Activated CD8-positive, alpha-beta memory T cell treated with anti-CD3 and anti-CD28 coated beads, Interleukin-2, amount 10 ng/mL, durations not matched to agents 7 days and 5 days (primary cell): ENCODE data around the gene FUZ. TPM values are rescaled to one million over a fixed set of nuclear protein-coding genes. Genes with fewer than 3 reads are reported as not detected.
"Not testable (repeated sequence)": the region's sequence is repeated elsewhere in the genome, so short reads cannot be mapped to it uniquely, and the experiment has no call there.

Experiments used
- ATAC-seq: fragments of 150-1000 bp; cut with Tn5 transposase; one replicate; pipeline ENCODE4 v1.10.0; 2021; ENCODE audit warnings: moderate library complexity
- CTCF ChIA-PET: fragments of 350-600 bp; sonication (Branson Sonifier 250); formaldehyde crosslinking; loops from one replicate; lab custom pipeline; 2021; ENCODE audit warnings: antibody characterized with exemption; lab: Charles Lee
- DNase-seq: peaks from one replicate; pipeline ENCODE4 v3.0.0-alpha.2; 2020
- H3K27ac Mint-ChIP-seq: one replicate; pipeline ENCODE4 v1.8.0; 2021; ENCODE audit warnings: mild to moderate bottlenecking, mixed read lengths
- H3K27me3 Mint-ChIP-seq: one replicate; pipeline ENCODE4 v1.8.0; 2021; ENCODE audit warnings: mixed read lengths
- H3K36me3 Mint-ChIP-seq: one replicate; pipeline ENCODE4 v1.8.0; 2021; ENCODE audit warnings: mild to moderate bottlenecking, mixed read lengths
- H3K4me1 Mint-ChIP-seq: one replicate; pipeline ENCODE4 v1.8.0; 2021; ENCODE audit warnings: mixed read lengths
- H3K4me3 Mint-ChIP-seq: one replicate; pipeline ENCODE4 v1.8.0; 2021; ENCODE audit warnings: mild to moderate bottlenecking, moderate library complexity, mixed read lengths
- H3K9me3 Mint-ChIP-seq: one replicate; pipeline ENCODE4 v1.8.0; 2022; ENCODE audit warnings: low read depth, mixed read lengths
- total RNA-seq, 2 experiments: library from RNA; stranded (reverse); gene quantifications; one replicate each; pipeline ENCODE4 v1.2.3, GENCODE V29; 2021

FUZ gene
- total RNA-seq, 2 experiments from 2014 or later, result 20.1 to 23.0 TPM

DNA sequence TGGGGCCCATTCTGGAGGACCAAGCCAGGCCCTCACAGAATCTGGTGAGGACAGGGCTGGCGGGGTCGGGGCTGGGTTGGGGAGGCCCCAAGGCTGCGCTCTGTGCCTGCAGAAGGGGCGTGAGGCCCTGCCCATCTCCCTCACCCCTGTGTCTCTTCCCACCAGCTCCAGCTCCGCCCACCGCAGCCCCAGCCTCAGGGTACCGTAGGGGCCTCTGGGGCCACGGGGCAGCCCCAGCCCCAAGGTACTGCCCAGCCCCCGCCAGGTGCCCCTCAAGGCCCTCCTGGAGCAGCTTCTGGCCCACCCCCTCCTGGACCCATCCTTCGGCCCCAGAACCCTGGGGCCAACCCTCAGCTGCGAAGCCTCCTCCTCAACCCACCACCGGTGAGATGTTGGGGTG lies 22.5 kb upstream of the FUZ start:
- CTCF ChIA-PET, result no interaction called here
- no peaks in the 10 kb centered on the region for H3K27me3 Mint-ChIP-seq
- DNase-seq (no peak), ATAC-seq (peak; percentile 9)
- H3K4me3 Mint-ChIP-seq, result no peak overlapping the region
- H3K4me1 Mint-ChIP-seq, result peaks cover 20% of the 10 kb centered on the region
- no peaks in the 10 kb centered on the region for H3K9me3 Mint-ChIP-seq
- peaks cover 42% of the 10 kb centered on the region for H3K36me3 Mint-ChIP-seq
- H3K27ac Mint-ChIP-seq, result no peak overlapping the region

DNA sequence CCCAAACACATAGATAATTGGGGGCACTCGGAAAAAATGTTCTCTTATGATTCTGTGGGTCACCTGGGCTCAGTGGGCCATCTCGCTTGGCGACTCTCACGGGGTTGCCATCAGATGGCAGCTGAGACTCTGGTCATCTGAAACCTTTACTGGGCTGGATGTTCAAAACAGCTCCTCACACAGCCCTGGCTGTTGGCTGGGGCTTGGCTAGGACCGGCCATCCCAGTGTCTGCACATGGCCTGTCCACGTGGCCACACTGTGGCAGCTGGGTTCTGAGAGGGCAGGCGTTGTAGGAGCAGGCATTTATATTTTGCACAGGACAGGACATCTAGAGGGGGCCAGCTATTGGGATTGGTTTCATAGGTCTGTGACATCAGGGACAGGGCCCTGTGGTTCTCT lies 20.5 kb upstream of the FUZ start:
- Mint-ChIP-seq H3K4me3 (no peak overlapping the region), H3K9me3 (no peaks in the 10 kb centered on the region), H3K36me3 (peaks cover 32% of the 10 kb centered on the region), H3K27ac (no peak overlapping the region), H3K27me3 (no peaks in the 10 kb centered on the region), H3K4me1 (peaks cover 24% of the 10 kb centered on the region)
- ATAC-seq, result no peak
- CTCF ChIA-PET, result interaction anchor here (0.9 kb wide), 1 partner anchor 28 kb away, joined by 3 read pairs; no protein-coding TSS in a partner anchor
- no peak for DNase-seq

DNA sequence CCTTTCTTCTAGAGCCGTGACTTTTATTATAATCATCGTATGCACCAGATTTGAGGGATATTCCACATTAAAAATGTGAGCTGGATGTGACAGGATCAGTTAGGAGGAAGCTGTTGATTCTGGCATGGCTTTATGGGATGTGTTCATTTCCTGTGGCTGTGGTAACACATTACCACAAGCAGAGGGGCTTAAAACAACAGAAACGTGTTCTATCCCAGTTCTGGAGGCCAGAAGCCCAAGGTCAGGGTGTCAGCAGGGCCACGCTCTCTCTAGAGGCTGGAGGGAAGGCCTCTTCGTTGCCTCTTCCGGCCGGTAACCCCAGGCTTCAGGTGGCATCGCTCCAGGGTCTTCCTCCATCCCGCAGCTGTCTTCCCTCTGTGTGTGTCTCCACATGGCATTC lies 19.5 kb upstream of the FUZ start:
- H3K27ac Mint-ChIP-seq, result peak overlapping the region; percentile 9
- no peaks in the 10 kb centered on the region for H3K27me3 Mint-ChIP-seq
- no peaks in the 10 kb centered on the region for H3K9me3 Mint-ChIP-seq
- H3K4me3 Mint-ChIP-seq, result no peak overlapping the region
- ATAC-seq, result no peak
- peaks cover 24% of the 10 kb centered on the region for H3K4me1 Mint-ChIP-seq
- CTCF ChIA-PET, result interaction anchor here (0.8 to 0.9 kb wide), 2 partner anchors 27 to 114 kb away, joined by 3 read pairs; no protein-coding TSS in a partner anchor
- DNase-seq, result no peak
- peaks cover 27% of the 10 kb centered on the region for H3K36me3 Mint-ChIP-seq

DNA sequence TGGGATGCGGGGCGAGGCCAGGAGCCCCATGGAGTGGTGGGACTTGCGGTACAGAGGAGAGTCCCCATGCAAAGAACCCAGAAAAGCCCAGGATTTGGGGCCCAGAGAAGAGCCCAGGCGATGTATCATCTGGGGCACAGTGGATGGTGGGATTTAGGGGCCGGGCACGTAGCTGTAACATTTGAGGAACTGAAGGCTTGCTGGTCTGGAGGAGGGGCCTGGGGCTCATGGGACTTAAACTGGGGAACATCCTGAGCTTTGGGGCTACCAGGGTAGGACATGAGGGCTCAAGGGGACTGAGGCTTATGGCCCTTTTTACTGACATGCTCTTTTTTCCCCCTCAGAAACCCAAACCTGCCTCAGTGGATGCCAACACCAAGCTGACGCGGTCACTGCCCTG lies 18.5 kb upstream of the FUZ start:
- CTCF ChIA-PET, result no interaction called here
- ATAC-seq (no peak), DNase-seq (no peak)
- H3K36me3 Mint-ChIP-seq, result peaks cover 21% of the 10 kb centered on the region
- no peak overlapping the region for H3K4me3 Mint-ChIP-seq
- no peak overlapping the region for H3K27ac Mint-ChIP-seq
- H3K9me3 Mint-ChIP-seq, result no peaks in the 10 kb centered on the region
- H3K4me1 Mint-ChIP-seq, result peaks cover 24% of the 10 kb centered on the region
- no peaks in the 10 kb centered on the region for H3K27me3 Mint-ChIP-seq

DNA sequence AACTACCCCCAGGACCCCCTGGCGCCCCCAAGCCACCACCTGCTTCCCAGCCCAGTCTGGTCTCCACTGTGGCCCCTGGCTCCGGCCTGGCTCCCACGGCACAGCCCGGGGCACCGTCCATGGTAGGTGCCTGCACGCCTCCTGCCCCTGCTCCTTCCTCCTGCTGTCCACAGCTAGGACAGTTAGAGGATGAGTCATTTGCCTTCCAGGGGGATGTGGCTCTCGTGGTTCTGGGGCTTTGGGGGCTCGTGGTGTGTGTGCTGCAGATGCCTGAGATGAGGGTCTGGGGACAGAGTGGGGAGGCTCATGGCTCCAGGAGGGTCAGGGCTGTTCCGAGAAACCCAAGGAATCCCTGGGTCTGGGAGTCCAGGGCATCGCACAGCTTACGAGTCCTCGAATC lies 17.7 kb upstream of the FUZ start:
- H3K4me3 Mint-ChIP-seq, result no peak overlapping the region

DNA sequence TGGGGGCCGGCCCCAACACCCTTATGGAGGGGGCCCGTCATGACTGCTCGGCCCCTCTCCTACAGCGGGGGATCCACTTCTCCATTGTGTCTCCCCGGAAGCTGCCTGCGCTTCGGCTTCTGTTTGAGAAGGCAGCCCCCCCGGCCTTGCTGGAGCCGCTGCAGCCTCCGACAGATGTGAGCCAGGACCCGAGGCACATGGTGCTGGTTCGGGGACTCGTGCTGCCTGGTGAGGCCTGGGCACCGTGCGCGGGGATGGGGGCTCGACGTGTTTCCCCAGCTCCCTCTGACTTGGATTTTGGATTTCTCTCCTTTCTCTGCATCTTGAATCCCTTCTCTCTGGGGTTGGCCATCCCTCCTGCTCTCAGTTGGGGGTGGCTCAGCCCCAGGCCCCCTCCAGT lies 16.6 kb upstream of the FUZ start:
- Mint-ChIP-seq H3K27me3 (no peaks in the 10 kb centered on the region), H3K4me3 (no peak overlapping the region), H3K36me3 (peaks cover 16% of the 10 kb centered on the region), H3K4me1 (peaks cover 24% of the 10 kb centered on the region), H3K27ac (no peak overlapping the region), H3K9me3 (no peaks in the 10 kb centered on the region)
- CTCF ChIA-PET, result no interaction called here
- ATAC-seq, result no peak
- DNase-seq, result no peak

More for the DNA sequence above, 17.7 kb upstream of the FUZ start:
- Mint-ChIP-seq H3K9me3 (no peaks in the 10 kb centered on the region), H3K27me3 (no peaks in the 10 kb centered on the region), H3K27ac (no peak overlapping the region), H3K4me1 (peaks cover 24% of the 10 kb centered on the region), H3K36me3 (peaks cover 21% of the 10 kb centered on the region)
- DNase-seq, result no peak
- CTCF ChIA-PET, result no interaction called here
- ATAC-seq, result no peak

DNA sequence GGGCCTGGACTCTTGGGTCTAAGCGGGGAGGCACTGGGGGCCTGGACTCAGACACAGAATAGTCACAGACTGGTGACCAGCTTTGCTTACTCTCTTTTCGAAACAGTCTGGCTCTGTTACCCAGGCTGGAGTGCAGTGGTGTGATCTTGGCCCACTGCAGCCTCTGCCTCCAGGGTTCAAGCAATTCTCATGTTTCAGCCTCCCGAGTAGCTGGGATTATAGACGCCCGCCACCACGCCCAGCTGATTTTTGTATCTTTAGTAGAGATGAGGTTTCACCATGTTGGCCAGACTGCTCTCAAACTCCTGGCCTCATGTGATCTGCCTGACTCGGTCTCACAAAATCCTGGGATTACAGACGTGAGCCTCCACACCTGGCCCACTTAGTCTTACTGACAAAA lies 16.1 kb upstream of the FUZ start:
- Mint-ChIP-seq H3K4me3 (no peak overlapping the region), H3K27ac (no peak overlapping the region), H3K9me3 (no peaks in the 10 kb centered on the region), H3K36me3 (peaks cover 15% of the 10 kb centered on the region), H3K4me1 (peaks cover 24% of the 10 kb centered on the region), H3K27me3 (no peaks in the 10 kb centered on the region)
- DNase-seq, result no peak
- CTCF ChIA-PET, result no interaction called here
- ATAC-seq, result no peak

DNA sequence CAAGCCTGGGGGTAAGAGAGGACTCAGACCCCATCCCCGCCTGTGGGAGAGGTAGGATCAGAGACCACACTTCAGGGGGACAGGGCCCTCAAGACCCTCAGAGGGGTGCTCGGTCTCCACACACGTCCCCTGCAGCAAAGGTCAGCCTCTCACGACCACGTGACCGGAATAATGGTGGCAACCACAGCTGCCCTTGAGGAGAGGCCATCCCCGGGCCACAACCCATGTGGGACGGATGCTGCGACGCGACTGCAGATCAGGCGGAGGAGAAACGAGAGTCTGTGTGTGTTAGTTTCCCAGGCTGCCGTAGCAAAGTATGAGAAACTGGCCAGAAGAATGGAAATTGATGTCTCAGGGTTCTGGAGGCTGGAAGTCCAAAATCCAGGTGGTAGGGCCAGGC lies 13.9 kb upstream of the FUZ start:
- DNase-seq, result no peak
- H3K4me1 Mint-ChIP-seq, result peaks cover 14% of the 10 kb centered on the region
- no peak overlapping the region for H3K4me3 Mint-ChIP-seq
- no peak for ATAC-seq
- H3K27ac Mint-ChIP-seq, result no peak overlapping the region
- H3K27me3 Mint-ChIP-seq, result no peaks in the 10 kb centered on the region
- H3K9me3 Mint-ChIP-seq, result no peaks in the 10 kb centered on the region
- CTCF ChIA-PET, result no interaction called here
- H3K36me3 Mint-ChIP-seq, result peaks cover 12% of the 10 kb centered on the region

DNA sequence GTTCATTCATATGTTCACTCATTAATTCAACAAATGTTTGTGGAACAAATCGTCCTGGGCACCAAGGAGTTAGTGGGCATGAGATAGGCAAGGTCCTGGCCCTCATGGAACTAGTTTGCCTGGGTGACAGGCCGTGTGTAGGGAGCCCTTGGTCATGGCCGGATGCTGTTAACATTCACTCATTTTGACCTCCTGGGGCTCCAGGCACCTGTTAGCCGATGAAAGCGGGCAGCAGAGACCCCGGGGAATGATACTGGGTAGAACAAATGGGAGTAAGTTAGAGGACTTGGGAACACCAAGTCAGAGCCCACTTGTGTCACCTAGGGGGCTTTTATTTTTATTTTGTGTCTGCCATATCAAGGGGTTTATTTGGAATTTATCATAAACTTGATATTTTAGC lies 11.6 kb upstream of the FUZ start:
- Mint-ChIP-seq H3K27me3 (no peaks in the 10 kb centered on the region), H3K9me3 (no peaks in the 10 kb centered on the region), H3K27ac (no peak overlapping the region), H3K4me1 (peaks cover 4% of the 10 kb centered on the region), H3K36me3 (peaks cover 8% of the 10 kb centered on the region), H3K4me3 (no peak overlapping the region)
- CTCF ChIA-PET, result no interaction called here
- ATAC-seq (no peak), DNase-seq (no peak)

DNA sequence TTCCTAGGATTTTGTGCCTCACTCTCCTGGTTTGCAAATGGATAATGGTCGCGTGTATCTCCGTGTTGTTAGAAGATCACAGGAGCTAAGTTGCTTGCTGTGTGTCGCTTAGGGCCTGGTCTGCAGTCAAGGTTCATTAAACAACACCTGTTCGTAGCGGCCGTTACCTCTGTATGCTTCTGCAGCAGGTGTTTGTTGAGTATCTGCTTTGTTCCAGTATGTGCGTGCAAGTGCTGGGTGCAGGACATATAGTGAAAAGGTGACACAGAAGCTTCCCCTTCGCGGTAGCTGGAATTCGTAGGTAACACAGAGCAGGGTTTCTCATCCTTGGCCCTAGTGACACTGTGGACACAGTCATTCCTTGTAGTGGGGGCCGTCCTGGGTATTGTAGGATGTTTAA lies 10.4 kb upstream of the FUZ start:
- H3K27ac Mint-ChIP-seq, result no peak overlapping the region

DNA sequence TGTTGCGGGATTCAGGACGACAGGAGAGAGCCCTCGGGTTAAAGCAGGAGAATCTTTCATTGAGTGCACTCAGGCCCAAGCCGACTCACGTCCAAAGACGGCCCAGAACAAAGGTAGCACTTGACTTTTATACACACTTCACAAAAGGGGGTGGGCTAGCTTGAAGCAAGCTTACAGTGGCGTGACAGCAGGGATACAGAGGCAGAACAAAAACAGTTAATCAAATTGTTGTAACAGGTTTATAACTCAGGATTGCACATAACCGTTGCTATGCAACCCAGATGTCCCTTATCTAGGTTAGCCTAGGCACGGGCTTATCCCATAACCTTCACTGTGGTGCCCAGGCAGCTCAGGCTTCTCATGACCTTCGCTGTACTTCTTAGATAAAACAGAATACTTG lies 7.0 kb upstream of the FUZ start:
- Mint-ChIP-seq H3K9me3 (no peaks in the 10 kb centered on the region), H3K27me3 (no peaks in the 10 kb centered on the region), H3K4me1 (peaks cover 20% of the 10 kb centered on the region), H3K36me3 (peaks cover 10% of the 10 kb centered on the region), H3K27ac (no peak overlapping the region), H3K4me3 (peak overlapping the region; percentile 4)
- ATAC-seq (no peak), DNase-seq (no peak)
- CTCF ChIA-PET, result interaction anchor here (2.9 kb wide), 1 partner anchor 28 kb away, joined by 13 read pairs; no protein-coding TSS in a partner anchor

More for the DNA sequence above, 10.4 kb upstream of the FUZ start:
- CTCF ChIA-PET, result no interaction called here
- Mint-ChIP-seq H3K36me3 (peaks cover 8% of the 10 kb centered on the region), H3K4me3 (no peak overlapping the region), H3K27me3 (no peaks in the 10 kb centered on the region), H3K4me1 (peaks cover 14% of the 10 kb centered on the region), H3K9me3 (no peaks in the 10 kb centered on the region)
- no peak for ATAC-seq
- DNase-seq, result no peak

DNA sequence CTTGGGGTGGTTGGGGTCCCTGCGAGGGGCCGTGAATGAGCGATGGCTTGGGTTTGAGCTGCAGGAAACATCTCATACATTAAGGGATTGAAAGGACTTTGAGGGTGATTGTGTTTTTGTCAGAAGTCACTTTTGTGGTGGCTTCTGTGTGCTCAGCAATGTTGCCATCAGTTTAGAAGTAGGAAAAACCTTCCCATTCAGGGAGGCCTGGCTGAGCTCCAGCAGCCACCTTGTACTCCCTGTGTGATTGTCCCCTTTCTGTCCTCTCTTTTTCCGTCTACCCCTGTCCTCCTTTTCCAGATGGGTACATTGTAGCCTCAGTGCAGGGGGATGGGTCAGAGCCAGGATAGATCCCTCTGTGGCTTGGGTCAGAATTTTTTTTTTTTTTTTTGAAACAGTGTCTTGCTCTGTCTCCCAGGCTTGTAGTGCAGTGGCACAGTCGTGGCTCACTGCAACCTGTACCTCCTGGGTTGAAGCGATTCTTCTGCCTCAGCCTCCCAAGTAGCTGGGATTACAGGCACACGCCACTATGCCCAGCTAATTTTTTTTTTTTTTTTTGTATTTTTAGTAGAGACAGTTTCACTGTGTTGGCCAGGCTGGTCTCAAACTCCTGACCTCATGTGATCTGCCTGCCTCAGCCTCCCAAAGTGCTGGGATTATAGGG lies 6.5 kb upstream of the FUZ start:
- not testable (repeated sequence) for H3K9me3 Mint-ChIP-seq, H3K27me3 Mint-ChIP-seq, DNase-seq, ATAC-seq, H3K36me3 Mint-ChIP-seq
- peak overlapping the region; percentile 90 for H3K4me3 Mint-ChIP-seq
- CTCF ChIA-PET, result interaction anchor here (0.8 to 2.9 kb wide), 2 partner anchors 10 to 28 kb away, joined by 3 to 13 read pairs; no protein-coding TSS in a partner anchor
- peaks cover 22% of the 10 kb centered on the region for H3K4me1 Mint-ChIP-seq
- peak overlapping the region; percentile 99 for H3K27ac Mint-ChIP-seq

DNA sequence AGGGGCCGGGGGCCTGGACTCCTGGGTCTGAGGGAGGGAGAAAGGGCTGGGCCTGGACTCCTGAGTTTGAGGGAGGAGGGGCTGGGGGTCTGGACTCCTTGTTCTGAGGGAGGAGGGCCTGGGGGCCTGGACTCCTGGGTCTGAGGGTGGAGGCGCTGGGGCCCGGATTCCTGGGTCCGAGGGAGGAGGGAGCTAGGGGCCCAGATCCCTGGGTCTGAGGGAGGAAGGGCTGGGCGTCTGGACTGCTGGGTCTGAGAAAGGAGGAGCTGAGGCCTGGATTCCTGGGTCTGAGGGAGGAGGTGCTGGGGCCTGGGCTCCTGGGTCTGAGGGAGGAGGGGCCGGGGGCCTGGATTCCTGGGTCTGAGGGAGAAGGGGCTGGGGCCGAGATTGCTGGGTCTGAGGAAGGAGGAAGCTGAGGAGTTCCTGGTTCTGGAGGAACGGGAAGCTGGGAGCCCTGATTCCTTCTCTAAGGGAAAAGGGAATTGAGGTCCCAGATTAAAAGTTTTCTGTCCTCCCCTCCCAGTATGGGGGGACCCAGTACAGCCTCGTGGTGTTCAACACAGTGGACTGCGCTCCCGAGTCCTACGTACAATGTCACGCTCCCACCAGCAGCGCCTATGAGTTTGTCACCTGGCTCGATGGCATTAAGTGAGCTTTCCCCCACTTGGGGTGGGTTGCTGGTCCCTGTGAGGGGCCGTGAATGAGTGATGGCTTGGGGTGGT lies 5.7 kb upstream of the FUZ start:
- Mint-ChIP-seq H3K27me3 (no peaks in the 10 kb centered on the region), H3K36me3 (peaks cover 10% of the 10 kb centered on the region), H3K27ac (peak overlapping the region; percentile 99), H3K9me3 (no peaks in the 10 kb centered on the region), H3K4me1 (peaks cover 28% of the 10 kb centered on the region), H3K4me3 (peak overlapping the region; percentile 90)
- ATAC-seq, result no peak
- no peak for DNase-seq
- CTCF ChIA-PET, result interaction anchor here (0.8 to 2.9 kb wide), 2 partner anchors 9 to 29 kb away, joined by 3 to 13 read pairs; no protein-coding TSS in a partner anchor
